ENCODE measurements around the gene RASSF5.
A peak's percentile ranks its signal among the peaks of the same experiment; 100 is the strongest.

RASSF5 gene

GRCh38 chr1:206507284-206508129 is at the start of gene RASSF5:
RASSF5 (plus strand) TSS chr1:206507531; CDS start chr1:206507603, 72 bp downstream.
- DNase-seq: peak; percentile 84

DNA sequence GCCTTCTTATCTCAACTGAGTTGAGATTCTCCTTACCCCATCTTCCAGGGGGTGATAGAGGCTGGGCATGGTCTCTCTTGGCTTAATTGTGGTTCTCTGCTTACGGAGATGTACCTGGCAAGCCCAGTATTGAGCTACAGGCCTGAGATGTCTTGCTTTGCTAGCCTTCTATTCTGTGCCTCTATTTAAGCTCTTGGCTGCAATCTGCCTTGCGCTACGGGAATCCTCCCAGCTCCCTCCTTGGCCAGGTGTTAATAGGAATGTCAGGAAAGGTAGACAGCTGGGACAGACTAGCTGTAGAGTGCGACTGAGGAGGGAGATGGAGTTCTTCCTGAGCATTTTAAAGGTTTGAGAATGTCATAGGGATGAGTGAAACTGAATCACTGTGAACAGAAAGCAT is 47.6 kb upstream of the RASSF5 start:
- no peak for DNase-seq

- DNase-seq: no peak
These were observed 46.4 kb upstream of the RASSF5 start for GRCh38 chr1:206460836-206461426.

DNA sequence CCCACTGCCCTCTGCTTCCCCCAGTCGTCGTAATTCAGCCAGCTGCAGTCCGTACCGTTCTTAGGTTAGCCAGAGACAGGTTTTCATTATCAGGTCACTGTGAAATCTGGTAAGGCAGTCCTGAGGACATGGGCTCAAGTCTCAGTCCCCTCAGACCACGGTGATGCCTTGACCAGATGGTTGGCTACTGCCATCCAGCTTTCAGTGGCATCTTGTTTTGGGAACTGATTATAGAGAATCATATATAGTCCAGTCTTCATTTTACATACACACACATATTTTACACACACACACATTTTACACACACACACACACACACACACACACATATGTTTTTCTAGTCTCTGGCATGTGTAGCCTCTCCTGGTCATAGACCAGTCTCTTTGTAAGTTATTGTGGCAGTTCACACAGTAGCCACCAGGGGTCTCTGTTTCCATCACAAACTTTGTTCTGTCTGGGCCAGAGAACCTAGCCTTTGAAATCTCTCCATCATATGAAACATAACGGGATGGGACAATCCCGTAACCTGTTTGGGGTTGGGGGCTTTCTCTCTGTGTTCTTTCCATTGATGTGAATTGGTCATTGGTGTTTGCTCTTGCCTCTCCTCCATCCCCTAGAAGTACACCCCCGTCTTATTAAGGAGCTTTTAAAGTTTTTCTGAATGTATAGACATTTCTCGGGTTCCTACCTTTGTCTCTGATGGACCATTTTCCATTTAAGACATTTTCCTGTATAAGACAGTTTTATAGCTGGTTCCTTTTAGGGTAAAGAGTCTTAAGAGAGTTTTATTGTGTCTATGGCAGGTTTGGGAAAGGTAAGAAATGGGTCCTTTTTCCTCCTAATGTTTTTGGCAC is 45.5 kb upstream of the RASSF5 start:
- peak; percentile 74 for DNase-seq

DNA sequence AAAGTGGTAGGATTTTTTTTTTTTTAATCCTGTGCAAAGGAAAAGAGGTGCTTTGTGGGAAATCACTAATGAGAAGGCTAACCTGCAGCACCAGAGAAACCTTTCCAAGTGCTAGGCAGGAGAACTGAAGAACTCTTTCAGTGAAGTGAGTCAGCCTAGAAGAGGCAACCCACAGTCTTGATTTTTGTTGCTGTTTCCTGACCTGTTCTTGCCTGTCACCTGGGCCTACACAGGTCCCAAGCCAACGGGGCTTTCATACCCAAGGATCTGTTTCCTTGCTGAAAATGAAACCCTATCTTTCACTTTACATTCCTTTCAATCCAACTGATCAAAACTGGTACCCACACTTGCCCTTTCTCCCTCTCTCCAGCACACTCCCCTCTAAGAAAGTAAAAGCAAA is 44.2 kb upstream of the RASSF5 start:
- DNase-seq: no peak

DNA sequence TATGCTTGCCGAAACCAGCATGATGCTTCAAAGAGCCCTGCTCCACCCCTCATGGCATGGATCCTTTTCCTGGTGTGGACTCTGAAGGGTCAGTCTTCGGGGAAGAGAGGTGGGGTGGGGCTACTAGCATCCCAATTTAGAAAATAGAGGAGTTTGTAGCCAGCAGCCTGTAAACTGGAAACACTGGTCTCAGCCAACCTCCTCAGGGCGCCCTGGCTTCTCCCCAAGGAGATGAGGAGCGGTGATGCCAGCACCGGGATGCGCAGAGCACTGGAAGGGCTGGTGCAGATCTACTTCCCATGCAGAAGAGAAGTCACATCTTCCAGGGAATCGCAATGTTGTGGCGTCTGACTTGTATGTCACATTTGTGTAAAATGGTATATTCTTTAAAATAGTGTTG is 43.4 kb upstream of the RASSF5 start:
- DNase-seq: no peak

DNA sequence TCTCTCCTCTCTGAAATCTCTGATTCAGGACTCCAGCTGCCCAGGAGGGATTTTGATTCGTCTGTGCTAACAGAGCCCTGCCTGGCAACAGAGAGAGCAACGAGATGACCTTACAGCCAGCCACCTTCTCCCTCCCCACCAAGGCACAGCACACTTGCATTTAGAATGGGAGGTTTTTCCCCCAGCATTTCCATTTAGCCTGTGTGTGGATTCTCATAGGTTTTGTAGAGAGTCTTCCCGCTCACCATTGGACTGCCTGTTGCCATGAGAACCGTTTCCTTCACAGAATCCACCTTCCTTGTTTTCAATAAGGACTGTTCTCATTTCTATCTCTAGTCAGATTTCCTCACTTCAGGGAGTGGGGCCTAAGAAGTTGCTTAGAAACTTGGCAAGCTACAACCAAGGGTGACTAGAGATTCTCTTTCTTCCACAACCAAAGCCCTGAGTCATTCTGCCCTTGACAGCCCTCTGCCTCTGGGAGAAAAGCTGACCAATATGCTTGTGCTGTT is 42.8 kb upstream of the RASSF5 start:
- no peak for DNase-seq

GRCh38 chr1:206465951-206466350 is 41.4 kb upstream of the RASSF5 start:
- DNase-seq: no peak

DNA sequence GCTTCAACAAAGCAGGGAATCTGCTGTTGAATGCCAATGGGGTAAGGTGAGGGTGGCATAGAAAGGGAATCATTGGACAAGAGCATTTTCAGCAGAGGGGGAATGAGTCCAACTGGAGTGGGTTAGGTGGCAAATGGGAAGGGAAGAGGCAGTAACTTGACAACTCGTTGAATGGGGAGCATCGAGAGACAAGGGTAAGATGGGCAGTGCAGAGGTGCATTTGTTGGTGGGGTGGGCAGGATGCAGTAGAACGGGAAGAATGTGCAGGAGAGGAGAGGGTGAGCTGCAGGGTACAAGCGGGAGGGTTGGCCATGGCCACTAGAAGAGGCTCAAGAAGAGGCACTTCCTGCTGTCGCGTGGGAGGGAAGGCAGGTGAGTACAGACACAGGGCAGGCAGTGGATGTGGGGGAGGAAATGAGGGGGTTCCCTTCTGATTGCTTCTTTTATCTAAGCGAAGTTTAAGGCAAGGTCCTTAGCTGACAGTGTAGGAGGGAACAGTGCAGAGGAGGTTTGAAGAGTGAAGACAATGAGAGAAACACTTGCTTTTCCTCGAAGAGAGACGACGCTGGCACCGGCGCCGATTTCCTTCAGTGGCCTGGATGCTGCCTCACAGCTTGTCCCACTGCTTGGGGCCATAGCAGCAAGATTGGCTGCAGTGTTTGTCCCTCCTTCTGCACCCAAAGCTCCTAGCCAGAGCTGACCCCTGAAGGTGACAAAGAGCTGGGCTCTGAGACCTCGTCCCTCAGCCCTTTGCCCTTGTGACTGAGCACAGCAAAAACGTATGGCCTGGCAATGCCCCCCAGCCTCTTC is 40.3 kb upstream of the RASSF5 start:
- DNase-seq: no peak

- no peak for DNase-seq
These were observed 39.4 kb upstream of the RASSF5 start for GRCh38 chr1:206467915-206468314.

DNA sequence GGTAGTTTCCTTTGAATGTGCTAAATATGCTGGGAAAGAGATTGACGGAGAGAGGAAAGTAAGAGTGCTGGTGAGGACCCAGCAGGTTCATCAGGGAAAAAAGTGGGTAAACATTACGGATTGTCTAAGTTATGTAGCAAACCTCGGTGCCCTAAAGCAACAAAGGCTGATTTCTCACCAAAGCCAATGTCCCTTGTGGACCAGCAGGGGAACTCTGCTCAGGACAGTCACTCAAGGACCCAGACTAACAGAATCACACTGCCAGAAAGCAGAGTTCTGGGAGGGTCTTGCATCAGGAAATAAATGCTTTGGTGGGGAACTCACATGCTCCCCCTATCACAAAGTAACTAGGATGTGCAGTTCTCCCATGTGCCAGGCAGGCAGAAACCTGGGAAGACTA is 38.8 kb upstream of the RASSF5 start:
- no peak for DNase-seq

- peak; percentile 32 for DNase-seq
These were observed 37.9 kb upstream of the RASSF5 start for GRCh38 chr1:206469411-206469932.

DNA sequence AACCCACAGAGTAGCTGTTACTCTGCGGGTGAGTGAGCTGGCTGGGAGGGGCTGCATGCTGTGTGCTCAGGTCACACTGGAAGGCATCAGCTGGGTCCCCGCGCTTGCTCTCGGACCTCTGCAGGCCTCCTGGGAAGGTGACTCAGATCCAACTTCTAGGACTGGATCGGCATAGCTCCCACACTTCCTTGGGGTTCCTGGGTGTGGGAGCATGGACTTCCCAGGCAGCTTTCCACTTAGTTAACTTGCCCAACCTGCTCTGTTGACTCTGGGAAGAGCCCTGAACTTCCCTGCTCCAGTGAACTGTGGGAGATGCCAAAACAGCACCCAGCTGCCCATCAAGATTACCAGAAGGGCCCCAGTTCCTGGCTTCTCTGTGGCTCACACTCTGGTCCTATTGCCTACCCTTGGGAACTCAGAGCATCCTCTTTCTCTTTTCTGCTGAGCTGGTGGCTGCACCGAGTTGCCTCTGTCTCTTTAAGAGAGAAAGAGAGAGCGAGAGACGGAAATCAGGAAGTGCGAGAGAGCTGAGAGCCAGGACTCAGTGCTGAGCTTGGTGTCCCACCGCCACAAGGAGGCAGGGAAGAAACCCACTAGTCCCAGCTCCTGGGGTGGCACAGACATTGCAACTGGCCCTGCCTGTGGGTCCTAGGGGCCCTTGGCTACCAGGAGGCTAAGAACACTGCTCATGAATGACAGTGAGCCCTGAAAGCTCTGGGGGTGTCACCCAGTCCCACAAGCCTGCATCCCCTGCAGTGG is 37.2 kb upstream of the RASSF5 start, which contains the start of gene IKBKE:
IKBKE (plus strand) TSS at position 544 of the 759 bp plus-strand sequence. CDS start 2,752 bp downstream, outside the sequence.
- peak; percentile 42 for DNase-seq

- peak; percentile 29 for DNase-seq
These were observed 36.5 kb upstream of the RASSF5 start for GRCh38 chr1:206470692-206471414.

DNA sequence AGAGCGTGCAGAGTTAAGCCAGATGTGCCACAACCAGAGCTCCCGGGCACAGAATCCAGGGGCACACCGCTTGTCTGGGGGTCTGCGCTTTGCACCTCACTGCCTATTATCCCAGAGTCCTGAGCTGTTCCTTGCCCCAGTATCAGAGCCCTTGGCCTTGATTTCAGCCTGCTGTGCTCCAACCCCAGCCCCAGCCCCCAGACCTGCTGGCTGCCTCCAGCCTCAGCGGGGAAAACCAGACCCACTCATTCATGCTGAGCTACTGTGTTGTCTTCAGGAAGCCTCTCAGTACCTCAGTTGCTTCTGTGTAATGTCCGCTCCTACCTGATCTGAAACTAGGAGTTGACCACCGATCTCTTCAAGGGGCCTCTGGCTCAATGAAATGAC is 35.9 kb upstream of the RASSF5 start:
- DNase-seq: no peak

DNA sequence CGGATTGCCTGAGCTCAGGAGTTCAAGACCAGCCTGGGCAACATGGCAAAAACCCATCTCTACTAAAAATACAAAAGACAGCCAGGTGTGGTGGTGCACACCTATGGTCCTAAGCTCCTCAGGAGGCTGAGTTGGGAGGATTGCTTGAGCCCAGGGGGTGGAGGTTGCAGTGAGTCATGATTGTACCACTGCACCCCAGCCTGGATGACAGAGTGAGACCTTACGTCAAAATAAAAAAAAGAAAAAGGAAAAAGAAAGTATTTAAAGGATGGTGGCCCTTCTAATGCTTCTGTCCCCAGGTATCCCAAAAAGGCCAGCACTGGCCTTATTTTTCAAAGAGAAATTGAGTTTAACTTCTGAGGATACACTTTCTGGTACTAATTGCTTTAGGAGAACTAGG is 35.3 kb upstream of the RASSF5 start:
- DNase-seq: peak; percentile 27

DNA sequence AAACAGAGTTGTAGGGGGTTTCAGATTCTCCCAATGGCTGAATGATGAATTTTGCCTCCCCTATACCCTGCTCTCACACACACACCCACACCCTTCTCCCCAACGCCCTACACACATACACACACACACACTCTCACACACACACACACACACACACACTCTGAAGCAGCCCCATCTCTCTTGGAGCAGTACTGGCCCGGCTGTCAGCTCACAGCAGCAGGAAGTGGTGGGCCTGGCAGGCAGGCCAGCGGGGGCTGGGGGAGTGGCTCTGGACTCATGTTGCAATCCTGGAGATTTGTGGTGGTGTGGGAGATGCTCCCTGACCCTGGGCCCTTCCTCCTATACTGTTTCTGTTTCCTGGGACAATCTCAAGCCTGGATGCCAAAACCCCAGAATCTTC is 34.9 kb upstream of the RASSF5 start:
- DNase-seq: no peak

DNA sequence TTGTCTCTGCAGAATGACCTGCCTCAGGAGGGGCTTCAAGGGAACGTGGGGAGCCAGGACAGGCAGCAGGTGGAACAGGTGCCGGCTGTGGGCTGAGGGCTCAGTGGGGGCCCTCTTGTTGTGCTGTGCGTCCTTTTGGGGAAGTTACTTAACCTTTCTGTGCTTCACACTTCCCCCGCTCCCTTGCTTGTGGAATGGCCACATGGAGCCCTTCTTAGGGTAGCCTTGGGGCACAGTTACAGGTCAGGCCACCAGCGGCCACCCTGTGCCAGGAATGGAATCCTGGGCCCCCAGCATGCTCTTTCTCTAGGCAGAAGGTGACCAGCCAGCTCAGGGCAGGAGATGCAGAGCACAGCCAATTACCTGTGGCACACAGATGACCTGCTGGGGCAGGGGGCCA is 34.4 kb upstream of the RASSF5 start:
- no peak for DNase-seq

DNA sequence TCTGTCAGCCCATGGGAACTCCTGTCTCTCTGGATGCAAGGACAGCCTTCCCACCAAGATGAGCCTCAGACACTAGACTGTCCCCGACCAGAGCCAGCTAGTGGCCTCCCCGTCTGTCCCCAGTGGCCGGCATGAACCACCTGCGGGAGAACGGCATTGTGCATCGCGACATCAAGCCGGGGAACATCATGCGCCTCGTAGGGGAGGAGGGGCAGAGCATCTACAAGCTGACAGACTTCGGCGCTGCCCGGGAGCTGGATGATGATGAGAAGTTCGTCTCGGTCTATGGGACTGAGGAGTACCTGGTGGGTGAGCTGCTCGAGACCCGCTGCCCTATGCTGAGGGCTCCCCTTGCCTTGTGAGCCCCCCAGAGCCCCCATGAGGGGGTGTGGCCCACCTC is 31.3 kb upstream of the RASSF5 start:
- no peak for DNase-seq

GRCh38 chr1:206476591-206476990 is 30.7 kb upstream of the RASSF5 start:
- no peak for DNase-seq

DNA sequence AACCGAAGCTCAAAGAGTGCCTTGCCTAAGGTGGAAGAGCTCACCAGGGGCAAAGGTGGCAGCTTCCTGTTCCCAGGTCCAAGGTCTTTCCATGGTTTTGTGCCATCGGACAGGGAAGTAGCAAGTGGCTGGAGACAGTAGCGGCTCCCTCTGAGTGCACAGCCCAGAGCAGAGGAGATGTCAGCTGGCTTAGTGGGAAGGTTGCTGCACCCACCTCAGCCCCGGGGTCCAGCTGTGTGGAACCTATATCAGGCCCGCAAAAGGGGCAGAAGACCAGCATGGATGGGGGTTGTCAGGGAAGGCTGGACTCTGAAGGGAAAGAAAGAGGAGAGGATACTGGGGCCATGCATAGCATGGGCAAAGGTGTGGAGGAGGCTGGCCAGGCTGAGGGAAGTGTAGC is 30.2 kb upstream of the RASSF5 start:
- no peak for DNase-seq

Measured in activated naive CD4-positive, alpha-beta T cell treated with anti-CD3 and anti-CD28 coated beads, Interleukin-2, amount 50 U/mL, for 16 hours (primary cell).